WERI-Rb-1 (cell line): ENCODE results near the gene SOX8.

Experiments
- DNase-seq: peaks from one replicate; pipeline ENCODE4 v3.0.0-alpha.2; 2020
- H3K27ac ChIP-seq: fragments of 250-450 bp; sonication (Bioruptor Pico); 2 replicates; pipeline ENCODE4 v1.5.1; 2020; ENCODE audit warnings: mild to moderate bottlenecking, moderate library complexity
- H3K27me3 ChIP-seq: fragments of 250-450 bp; sonication (Bioruptor Pico); 2 replicates; pipeline ENCODE4 v1.5.1; 2021; ENCODE audit warnings: mild to moderate bottlenecking, low read depth, moderate library complexity; ENCODE audit not compliant: insufficient read depth, severe bottlenecking
- H3K36me3 ChIP-seq: fragments of 250-450 bp; sonication (Bioruptor Pico); 2 replicates; pipeline ENCODE4 v1.5.1; 2020; ENCODE audit warnings: mild to moderate bottlenecking, moderate library complexity
- H3K4me3 ChIP-seq: 2 replicates; pipeline ENCODE4 v1.5.1; 2011; ENCODE audit warnings: low read depth, mild to moderate bottlenecking, control low read depth, low read length
- H3K9me3 ChIP-seq: fragments of 250-450 bp; sonication (Bioruptor Pico); 2 replicates; pipeline ENCODE4 v1.5.1; 2021; ENCODE audit warnings: mild to moderate bottlenecking, moderate library complexity; ENCODE audit not compliant: severe bottlenecking
- TF ChIP-seq, protein P1 (sequence below): IDR thresholded peaks from 2 replicates; pipeline ENCODE4 v1.5.1; 2011; ENCODE audit warnings: low read depth, mild to moderate bottlenecking, control low read depth, inconsistent platforms, low read length

SOX8 gene

GRCh38 chr16:962901-963814 is 18.4 kb upstream of the SOX8 start:
- H3K36me3 ChIP-seq = no peaks in the 10 kb centered on the region
- no peaks in the 10 kb centered on the region for H3K9me3 ChIP-seq
- TF ChIP-seq, protein P1, sequence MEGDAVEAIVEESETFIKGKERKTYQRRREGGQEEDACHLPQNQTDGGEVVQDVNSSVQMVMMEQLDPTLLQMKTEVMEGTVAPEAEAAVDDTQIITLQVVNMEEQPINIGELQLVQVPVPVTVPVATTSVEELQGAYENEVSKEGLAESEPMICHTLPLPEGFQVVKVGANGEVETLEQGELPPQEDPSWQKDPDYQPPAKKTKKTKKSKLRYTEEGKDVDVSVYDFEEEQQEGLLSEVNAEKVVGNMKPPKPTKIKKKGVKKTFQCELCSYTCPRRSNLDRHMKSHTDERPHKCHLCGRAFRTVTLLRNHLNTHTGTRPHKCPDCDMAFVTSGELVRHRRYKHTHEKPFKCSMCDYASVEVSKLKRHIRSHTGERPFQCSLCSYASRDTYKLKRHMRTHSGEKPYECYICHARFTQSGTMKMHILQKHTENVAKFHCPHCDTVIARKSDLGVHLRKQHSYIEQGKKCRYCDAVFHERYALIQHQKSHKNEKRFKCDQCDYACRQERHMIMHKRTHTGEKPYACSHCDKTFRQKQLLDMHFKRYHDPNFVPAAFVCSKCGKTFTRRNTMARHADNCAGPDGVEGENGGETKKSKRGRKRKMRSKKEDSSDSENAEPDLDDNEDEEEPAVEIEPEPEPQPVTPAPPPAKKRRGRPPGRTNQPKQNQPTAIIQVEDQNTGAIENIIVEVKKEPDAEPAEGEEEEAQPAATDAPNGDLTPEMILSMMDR = no peak
- H3K4me3 ChIP-seq = no peak overlapping the region
- no peak for DNase-seq
- no peak overlapping the region for H3K27ac ChIP-seq
- no peaks in the 10 kb centered on the region for H3K27me3 ChIP-seq

DNA sequence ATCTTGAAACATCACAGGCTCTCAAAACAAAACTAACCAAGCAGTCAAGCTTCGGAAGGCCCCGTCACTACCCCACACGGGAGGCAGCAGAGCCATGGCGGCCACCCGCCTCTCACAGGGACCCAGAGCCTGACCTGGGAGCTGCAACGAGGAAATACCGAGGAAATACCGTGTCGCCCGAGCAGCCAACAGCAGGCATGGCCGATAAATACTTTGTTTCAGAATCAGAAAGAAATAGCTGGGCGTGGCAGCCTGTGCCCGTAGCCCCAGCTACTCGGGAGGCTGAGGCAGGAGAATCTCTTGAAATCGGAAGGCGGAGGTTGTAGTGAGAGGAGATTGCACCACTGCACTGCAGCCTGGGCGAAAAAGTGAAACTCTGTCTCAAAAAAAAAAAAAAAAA is 17.7 kb upstream of the SOX8 start:
- Histone ChIP-seq H3K27me3 (no peaks in the 10 kb centered on the region), H3K36me3 (no peaks in the 10 kb centered on the region), H3K4me3 (no peak overlapping the region), H3K9me3 (no peaks in the 10 kb centered on the region), H3K27ac (no peak overlapping the region)
- TF ChIP-seq, protein P1 = no peak
- no peak for DNase-seq

- no peak for DNase-seq
- H3K27me3 ChIP-seq = no peaks in the 10 kb centered on the region
- no peak overlapping the region for H3K27ac ChIP-seq
- H3K36me3 ChIP-seq = no peaks in the 10 kb centered on the region
- TF ChIP-seq, protein P1 = no peak
- H3K4me3 ChIP-seq = no peak overlapping the region
- H3K9me3 ChIP-seq = no peaks in the 10 kb centered on the region
Measured at GRCh38 chr16:964356-965035, 17.1 kb upstream of the SOX8 start.

DNA sequence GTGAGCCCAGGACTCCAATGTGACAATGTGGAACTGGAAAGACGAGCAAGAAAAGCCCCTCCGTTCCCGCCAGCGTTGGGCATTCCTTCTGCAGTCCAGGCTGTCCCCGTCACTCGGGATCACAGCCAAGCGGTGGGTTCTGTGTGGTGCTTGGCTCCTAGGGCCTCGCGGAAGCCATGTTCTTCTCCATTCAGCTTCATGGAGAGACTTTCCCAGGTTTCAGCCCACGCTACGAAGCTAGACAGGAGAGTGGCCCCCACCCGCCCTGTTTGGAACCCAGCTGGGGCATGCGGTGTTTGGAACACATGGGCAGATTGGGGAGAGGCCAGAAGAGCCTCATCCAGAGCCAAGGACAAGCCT is 16.6 kb upstream of the SOX8 start:
- H3K27ac ChIP-seq = no peak overlapping the region
- TF ChIP-seq, protein P1 = no peak
- no peaks in the 10 kb centered on the region for H3K36me3 ChIP-seq
- no peak for DNase-seq
- H3K9me3 ChIP-seq = no peaks in the 10 kb centered on the region
- no peaks in the 10 kb centered on the region for H3K27me3 ChIP-seq
- no peak overlapping the region for H3K4me3 ChIP-seq

DNA sequence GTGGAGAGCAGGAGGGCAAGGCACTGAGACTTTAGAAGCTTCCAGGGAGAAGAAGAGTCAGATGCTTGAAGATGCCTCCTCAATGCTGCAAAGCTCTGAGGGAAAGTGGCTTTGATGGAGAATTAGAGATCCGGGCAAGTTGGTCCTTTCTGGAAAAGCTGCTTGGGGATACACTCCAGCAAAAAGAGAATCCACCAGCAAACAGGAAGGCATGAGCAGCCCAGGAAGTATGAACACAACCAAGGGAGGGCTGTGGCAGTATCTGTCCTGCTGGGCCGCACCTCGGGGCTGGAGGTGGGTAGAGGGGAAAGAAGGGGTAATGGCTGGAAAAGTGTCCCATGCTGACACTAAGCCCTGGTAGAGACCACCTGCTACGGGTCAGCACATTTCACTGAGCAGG is 16.1 kb upstream of the SOX8 start:
- Histone ChIP-seq H3K4me3 (no peak overlapping the region), H3K9me3 (no peaks in the 10 kb centered on the region), H3K36me3 (no peaks in the 10 kb centered on the region), H3K27me3 (no peaks in the 10 kb centered on the region), H3K27ac (no peak overlapping the region)
- DNase-seq = no peak
- TF ChIP-seq, protein P1 = no peak
